OCI-LY1 (cell line): Measurements from ENCODE around the gene KIAA0232.

Source experiments
- H2AFZ ChIP-seq: fragments of 200-600 bp; sonication (generic), shearing (Covaris generic); 2 replicates; pipeline ENCODE4 v1.6.0; 2014; ENCODE audit warnings: antibody characterized with exemption, mild to moderate bottlenecking, low read length
- H3F3A ChIP-seq: fragments of 200-600 bp; sonication (generic), shearing (Covaris generic); 2 replicates; pipeline ENCODE4 v1.6.0; 2014; ENCODE audit warnings: mild to moderate bottlenecking, antibody characterized with exemption, low read length, moderate library complexity; ENCODE audit not compliant: insufficient read depth
- H3K27ac ChIP-seq: fragments of 200-600 bp; sonication (generic); 2 replicates; pipeline ENCODE4 v1.5.1; 2014; ENCODE audit warnings: low read length, mixed run types, mild to moderate bottlenecking, low read depth; ENCODE audit not compliant: poor library complexity, severe bottlenecking
- H3K27me3 ChIP-seq: fragments of 200-600 bp; sonication (generic); 2 replicates; pipeline ENCODE4 v1.6.0; 2014; ENCODE audit warnings: antibody characterized with exemption, mild to moderate bottlenecking, low read length, moderate library complexity; ENCODE audit not compliant: insufficient read depth
- H3K36me3 ChIP-seq: fragments of 200-600 bp; sonication (generic); 2 replicates; pipeline ENCODE4 v1.6.1; 2014; ENCODE audit warnings: mild to moderate bottlenecking, antibody characterized with exemption, low read length, moderate library complexity, mixed read lengths; ENCODE audit not compliant: insufficient read depth
- H3K4me1 ChIP-seq: fragments of 200-600 bp; sonication (generic); 2 replicates; pipeline ENCODE4 v1.5.1; 2014; ENCODE audit warnings: mild to moderate bottlenecking, low read length, moderate library complexity; ENCODE audit not compliant: insufficient read depth, severe bottlenecking
- H3K4me2 ChIP-seq: fragments of 200-600 bp; sonication (generic), shearing (Covaris generic); 2 replicates; pipeline ENCODE4 v1.6.1; 2014; ENCODE audit warnings: low read length
- H3K4me3 ChIP-seq: fragments of 200-600 bp; sonication (generic); 2 replicates; pipeline ENCODE4 v1.5.1; 2014; ENCODE audit warnings: low read length, low read depth, mild to moderate bottlenecking, mixed read lengths; ENCODE audit not compliant: poor library complexity, severe bottlenecking
- H3K79me2 ChIP-seq: fragments of 200-600 bp; shearing (Covaris generic); 2 replicates; pipeline ENCODE4 v1.6.1; 2016; ENCODE audit warnings: mixed run types, low read length, mixed read lengths; ENCODE audit not compliant: insufficient read depth
- H3K9ac ChIP-seq: fragments of 200-600 bp; sonication (generic), shearing (Covaris generic); 2 replicates; pipeline ENCODE4 v1.6.1; 2014; ENCODE audit warnings: mild to moderate bottlenecking, low read length, mixed read lengths
- H3K9me2 ChIP-seq: fragments of 200-600 bp; sonication (generic), shearing (Covaris generic); 2 replicates; pipeline ENCODE4 v1.6.1; 2014; ENCODE audit warnings: low read depth, mild to moderate bottlenecking, low read length, mixed read lengths
- H3K9me3 ChIP-seq: fragments of 200-600 bp; shearing (Covaris generic); 2 replicates; pipeline ENCODE4 v1.6.1; 2014; ENCODE audit warnings: low read length, mixed read lengths
- H4K20me1 ChIP-seq: fragments of 200-600 bp; sonication (generic), shearing (Covaris generic); 2 replicates; pipeline ENCODE4 v1.6.0; 2016; ENCODE audit warnings: mild to moderate bottlenecking, low read length; ENCODE audit not compliant: insufficient read depth
- EZH2 ChIP-seq: fragments of 200-600 bp; sonication (generic), shearing (Covaris generic); IDR thresholded peaks from 2 replicates; pipeline ENCODE4 v1.8.0; 2017; ENCODE audit warnings: borderline replicate concordance, mixed run types, mild to moderate bottlenecking, antibody characterized with exemption, low read length, moderate library complexity, mixed read lengths
- TF ChIP-seq, protein P1 (sequence below): fragments of 200-600 bp; sonication (generic), shearing (Covaris generic); IDR thresholded peaks from 2 replicates; pipeline ENCODE4 v1.5.1; 2017; ENCODE audit warnings: mild to moderate bottlenecking, antibody characterized with exemption, low read length, moderate library complexity, mixed read lengths

The KIAA0232 gene

DNA sequence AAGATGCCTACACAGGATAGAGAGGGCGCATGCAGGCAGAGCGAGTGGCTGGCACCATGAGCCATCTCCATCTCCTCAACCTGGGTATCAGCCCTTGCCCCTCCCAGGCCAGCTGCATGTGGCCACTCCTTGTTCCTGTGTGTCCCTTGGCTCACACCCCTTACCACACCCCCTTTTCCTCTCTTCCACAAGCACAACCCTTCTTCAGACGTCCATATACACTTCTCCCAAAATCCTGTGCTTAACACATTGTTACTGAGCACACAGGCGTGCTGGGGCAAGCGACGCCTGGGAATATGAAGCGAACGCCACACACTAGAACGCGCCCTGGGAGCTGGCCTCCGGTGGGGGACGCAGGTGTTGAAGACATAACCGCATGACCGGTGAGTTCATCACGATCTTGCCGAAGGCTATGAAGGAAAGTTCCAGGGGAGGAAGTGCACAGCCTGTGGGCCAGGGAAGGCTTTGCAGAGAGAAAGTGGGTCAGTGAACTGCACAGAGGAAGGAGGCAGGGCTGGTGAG is 19.1 kb upstream of the KIAA0232 start:
- no peaks in the 10 kb centered on the region for H3K4me1 ChIP-seq
- no peaks in the 10 kb centered on the region for H3K79me2 ChIP-seq
- no peaks in the 10 kb centered on the region for H3K9me3 ChIP-seq
- no peaks in the 10 kb centered on the region for H3K27me3 ChIP-seq
- no peaks in the 10 kb centered on the region for H4K20me1 ChIP-seq
- no peak overlapping the region for H2AFZ ChIP-seq
- no peaks in the 10 kb centered on the region for H3F3A ChIP-seq
- no peak for TF ChIP-seq EZH2
- TF ChIP-seq, protein P1, sequence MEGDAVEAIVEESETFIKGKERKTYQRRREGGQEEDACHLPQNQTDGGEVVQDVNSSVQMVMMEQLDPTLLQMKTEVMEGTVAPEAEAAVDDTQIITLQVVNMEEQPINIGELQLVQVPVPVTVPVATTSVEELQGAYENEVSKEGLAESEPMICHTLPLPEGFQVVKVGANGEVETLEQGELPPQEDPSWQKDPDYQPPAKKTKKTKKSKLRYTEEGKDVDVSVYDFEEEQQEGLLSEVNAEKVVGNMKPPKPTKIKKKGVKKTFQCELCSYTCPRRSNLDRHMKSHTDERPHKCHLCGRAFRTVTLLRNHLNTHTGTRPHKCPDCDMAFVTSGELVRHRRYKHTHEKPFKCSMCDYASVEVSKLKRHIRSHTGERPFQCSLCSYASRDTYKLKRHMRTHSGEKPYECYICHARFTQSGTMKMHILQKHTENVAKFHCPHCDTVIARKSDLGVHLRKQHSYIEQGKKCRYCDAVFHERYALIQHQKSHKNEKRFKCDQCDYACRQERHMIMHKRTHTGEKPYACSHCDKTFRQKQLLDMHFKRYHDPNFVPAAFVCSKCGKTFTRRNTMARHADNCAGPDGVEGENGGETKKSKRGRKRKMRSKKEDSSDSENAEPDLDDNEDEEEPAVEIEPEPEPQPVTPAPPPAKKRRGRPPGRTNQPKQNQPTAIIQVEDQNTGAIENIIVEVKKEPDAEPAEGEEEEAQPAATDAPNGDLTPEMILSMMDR = no peak
- no peak overlapping the region for H3K9ac ChIP-seq
- H3K4me3 ChIP-seq = no peak overlapping the region
- no peak overlapping the region for H3K4me2 ChIP-seq
- no peak overlapping the region for H3K27ac ChIP-seq
- no peaks in the 10 kb centered on the region for H3K9me2 ChIP-seq
- no peaks in the 10 kb centered on the region for H3K36me3 ChIP-seq

DNA sequence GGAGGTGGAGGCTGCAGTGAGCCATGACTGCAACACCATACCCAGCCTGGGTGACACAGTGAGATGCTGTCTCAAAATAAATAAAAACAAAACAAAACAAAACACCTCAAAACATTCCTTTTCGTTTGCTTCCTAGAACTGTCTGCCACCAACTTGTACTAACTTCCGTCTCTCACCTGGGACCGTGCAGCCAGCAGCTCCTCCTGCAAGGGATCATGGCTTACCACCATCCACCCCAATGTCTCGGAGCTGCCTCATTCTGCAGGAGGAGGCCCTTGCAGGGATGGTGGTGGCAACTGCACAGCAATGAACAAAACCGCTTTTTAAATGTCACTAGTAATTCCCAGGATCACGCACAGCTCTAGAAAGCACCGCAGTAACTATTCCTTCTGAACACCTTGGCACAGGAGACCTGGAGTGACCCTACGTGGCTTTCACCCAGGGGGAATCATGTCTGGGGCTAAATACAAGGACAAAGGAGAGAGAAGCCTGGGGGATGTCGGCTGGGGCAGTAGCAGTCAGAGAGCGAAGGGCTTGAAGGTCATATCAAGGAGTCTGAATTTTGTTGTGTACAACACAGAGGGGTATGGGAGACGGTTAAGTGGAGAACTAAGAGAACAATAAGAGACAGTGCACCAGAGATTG is 17.4 kb upstream of the KIAA0232 start:
- no peaks in the 10 kb centered on the region for H3K9me2 ChIP-seq
- no peak overlapping the region for H3K4me3 ChIP-seq
- H3K9ac ChIP-seq = no peak overlapping the region
- H3F3A ChIP-seq = no peaks in the 10 kb centered on the region
- no peak overlapping the region for H2AFZ ChIP-seq
- no peak overlapping the region for H3K4me2 ChIP-seq
- no peaks in the 10 kb centered on the region for H4K20me1 ChIP-seq
- H3K36me3 ChIP-seq = no peaks in the 10 kb centered on the region
- no peak overlapping the region for H3K27ac ChIP-seq
- no peaks in the 10 kb centered on the region for H3K27me3 ChIP-seq
- H3K79me2 ChIP-seq = no peaks in the 10 kb centered on the region
- H3K4me1 ChIP-seq = no peaks in the 10 kb centered on the region
- H3K9me3 ChIP-seq = no peaks in the 10 kb centered on the region
- no peak for TF ChIP-seq EZH2
- TF ChIP-seq, protein P1 = no peak

DNA sequence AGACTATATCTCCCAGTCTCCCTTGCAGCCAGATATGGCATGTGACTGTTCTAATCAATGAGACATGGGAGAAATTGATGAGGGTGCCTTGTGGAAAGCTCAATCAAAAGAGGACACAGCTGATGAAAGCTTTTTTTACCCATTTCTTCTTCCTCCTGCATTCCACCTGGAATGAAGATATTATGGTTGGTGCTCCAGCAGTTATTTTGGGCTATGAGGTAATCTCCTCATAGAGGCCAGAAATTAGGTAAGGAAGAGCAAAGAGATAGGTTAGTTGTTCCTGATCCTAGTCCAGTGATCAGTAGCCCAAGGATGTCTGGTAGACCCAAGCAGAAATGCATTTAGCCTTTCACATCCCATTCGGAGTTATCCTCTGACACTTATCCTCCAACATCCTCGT is 16.8 kb upstream of the KIAA0232 start:
- no peak overlapping the region for H3K4me3 ChIP-seq
- H3K9me3 ChIP-seq = no peaks in the 10 kb centered on the region
- TF ChIP-seq, protein P1 = no peak
- no peak for TF ChIP-seq EZH2
- H3K27me3 ChIP-seq = no peaks in the 10 kb centered on the region
- H3K4me2 ChIP-seq = no peak overlapping the region
- H3F3A ChIP-seq = no peaks in the 10 kb centered on the region
- no peak overlapping the region for H3K27ac ChIP-seq
- no peaks in the 10 kb centered on the region for H3K4me1 ChIP-seq
- H3K9me2 ChIP-seq = no peaks in the 10 kb centered on the region
- H3K36me3 ChIP-seq = no peaks in the 10 kb centered on the region
- no peaks in the 10 kb centered on the region for H4K20me1 ChIP-seq
- H3K9ac ChIP-seq = no peak overlapping the region
- H3K79me2 ChIP-seq = no peaks in the 10 kb centered on the region
- no peak overlapping the region for H2AFZ ChIP-seq
